Measurements from ENCODE around the gene MAP2K6. TPM values are rescaled to one million over a fixed set of nuclear protein-coding genes. Genes with fewer than 3 reads are reported as not detected.

MAP2K6 gene
- total RNA-seq, 1 donor from 2014 or later: 4.7 TPM

Other genes starting within 250 kb of the MAP2K6 start
- gene ABCA10, start 185.9 kb upstream of the MAP2K6 start, total RNA-seq: 9.2 TPM
- 20.7 TPM for gene ABCA5, start 87.6 kb upstream of the MAP2K6 start, total RNA-seq

All from upper lobe of right lung (tissue), 1 donor.